ENCODE results near the gene C10orf67. TPM values are rescaled to one million over a fixed set of nuclear protein-coding genes. Genes with fewer than 3 reads are reported as not detected.

The C10orf67 gene
- total RNA-seq, 2 donors from 2014 or later = 0.52 TPM; not detected in 1

GRCh38 chr10:23326544-23327307 is 17.9 kb downstream of the C10orf67 start:
- 57 to 60% methylated on average over 5 of the region's 5 CpGs for WGBS, 2 donors
- intact Hi-C loops (cut with DNase I) = no loop called here
- TF ChIP-seq POLR2A (IDR thresholded peaks at IDR 0.05) = no peak
- no peak for TF ChIP-seq CTCF (IDR thresholded peaks at IDR 0.05)

GRCh38 chr10:23325132-23325531 is 19.5 kb downstream of the C10orf67 start:
- H3K27me3 ChIP-seq = no peaks in the 10 kb centered on the region
- 86 to 94% methylated on average over 1 of the region's 1 CpG for WGBS, 2 donors
- no peak overlapping the region for H3K27ac ChIP-seq
- H3K4me1 ChIP-seq = no peaks in the 10 kb centered on the region
- no peaks in the 10 kb centered on the region for H3K9me3 ChIP-seq
- intact Hi-C loops (cut with DNase I) = no loop called here
- ATAC-seq (no peak), DNase-seq (no peak)
- H3K4me3 ChIP-seq = no peak overlapping the region
- TF ChIP-seq POLR2A (IDR thresholded peaks at IDR 0.05) (no peak), CTCF (IDR thresholded peaks at IDR 0.05) (no peak)
- no peaks in the 10 kb centered on the region for H3K36me3 ChIP-seq (replicated peaks in 1 of 2; ENCODE audit: insufficient read depth in 1 of 2, low read depth in 2 of 2)

More at GRCh38 chr10:23326544-23327307, 17.9 kb downstream of the C10orf67 start:
- Histone ChIP-seq H3K27ac (no peak overlapping the region), H3K4me1 (no peaks in the 10 kb centered on the region), H3K36me3 (replicated peaks in 1 of 2; ENCODE audit: insufficient read depth in 1 of 2, low read depth in 2 of 2) (no peaks in the 10 kb centered on the region), H3K27me3 (no peaks in the 10 kb centered on the region), H3K4me3 (no peak overlapping the region), H3K9me3 (no peaks in the 10 kb centered on the region)
- DNase-seq (no peak), ATAC-seq (no peak)

- WGBS, 2 donors = 94 to 100% methylated on average over 1 of the region's 1 CpG
- H3K36me3 ChIP-seq (replicated peaks in 1 of 2; ENCODE audit: insufficient read depth in 1 of 2, low read depth in 2 of 2) = no peaks in the 10 kb centered on the region
- H3K4me3 ChIP-seq = no peak overlapping the region
- DNase-seq (no peak), ATAC-seq (no peak)
- H3K9me3 ChIP-seq = no peaks in the 10 kb centered on the region
- H3K27ac ChIP-seq = no peak overlapping the region
- intact Hi-C loops (cut with DNase I) = no loop called here
- no peaks in the 10 kb centered on the region for H3K27me3 ChIP-seq
- no peak for TF ChIP-seq POLR2A (IDR thresholded peaks at IDR 0.05)
- TF ChIP-seq CTCF (IDR thresholded peaks at IDR 0.05) = no peak
- H3K4me1 ChIP-seq = no peaks in the 10 kb centered on the region
Measured at GRCh38 chr10:23324351-23324750, 20.2 kb downstream of the C10orf67 start.

- 65 to 83% methylated on average over 1 of the region's 1 CpG for WGBS, 2 donors
- no peak for DNase-seq
- Histone ChIP-seq H3K27me3 (no peaks in the 10 kb centered on the region), H3K4me3 (no peak overlapping the region), H3K36me3 (replicated peaks in 1 of 2; ENCODE audit: insufficient read depth in 1 of 2, low read depth in 2 of 2) (no peaks in the 10 kb centered on the region), H3K4me1 (no peaks in the 10 kb centered on the region), H3K9me3 (no peaks in the 10 kb centered on the region), H3K27ac (no peak overlapping the region)
- TF ChIP-seq CTCF (IDR thresholded peaks at IDR 0.05) (no peak), POLR2A (IDR thresholded peaks at IDR 0.05) (no peak)
- intact Hi-C loops (cut with DNase I) = no loop called here
- no peak for ATAC-seq
Measured at GRCh38 chr10:23322082-23322481, 22.5 kb downstream of the C10orf67 start.

GRCh38 chr10:23319835-23320234 is 24.8 kb downstream of the C10orf67 start:
- H3K27ac ChIP-seq = no peak overlapping the region
- 79 to 88% methylated on average over 4 of the region's 4 CpGs for WGBS, 2 donors
- no peaks in the 10 kb centered on the region for H3K9me3 ChIP-seq
- H3K4me3 ChIP-seq = no peak overlapping the region
- intact Hi-C loops (cut with DNase I) = no loop called here
- ATAC-seq (no peak), DNase-seq (no peak)
- no peaks in the 10 kb centered on the region for H3K4me1 ChIP-seq
- no peaks in the 10 kb centered on the region for H3K36me3 ChIP-seq (replicated peaks in 1 of 2; ENCODE audit: insufficient read depth in 1 of 2, low read depth in 2 of 2)
- no peaks in the 10 kb centered on the region for H3K27me3 ChIP-seq
- TF ChIP-seq CTCF (IDR thresholded peaks at IDR 0.05) (no peak), POLR2A (IDR thresholded peaks at IDR 0.05) (no peak)
